Measurements from ENCODE around the gene FPR1. TPM values are rescaled to one million over a fixed set of nuclear protein-coding genes. Genes with fewer than 3 reads are reported as not detected.
A peak's percentile ranks its signal among the peaks of the same experiment; 100 is the strongest.
"Not testable (repeated sequence)": the region's sequence is repeated elsewhere in the genome, so short reads cannot be mapped to it uniquely, and the experiment has no call there.

Gene FPR1
- total RNA-seq, 2 donors from 2014 or later: 4.4 to 22.7 TPM

GRCh38 chr19:51739466-51740213 lies 12.0 kb downstream of the FPR1 start:
- no peak overlapping the region for H3K27ac ChIP-seq

GRCh38 chr19:51738523-51738922 lies 13.2 kb downstream of the FPR1 start:
- not testable (repeated sequence) for H3K4me3 ChIP-seq; H3K27ac ChIP-seq; H3K36me3 ChIP-seq; H3K4me1 ChIP-seq; H3K9me3 ChIP-seq; DNase-seq (ENCODE audit: low spot score); H3K27me3 ChIP-seq

More at GRCh38 chr19:51739466-51740213, 12.0 kb downstream of the FPR1 start:
- no peak for DNase-seq (ENCODE audit: low spot score)
- no peak for TF ChIP-seq CTCF (IDR thresholded peaks at IDR 0.05)
- Histone ChIP-seq H3K27me3 (no peaks in the 10 kb centered on the region), H3K9me3 (no peaks in the 10 kb centered on the region), H3K4me1 (no peaks in the 10 kb centered on the region), H3K4me3 (no peak overlapping the region), H3K36me3 (no peaks in the 10 kb centered on the region)

- Histone ChIP-seq H3K27me3 (no peaks in the 10 kb centered on the region), H3K36me3 (no peaks in the 10 kb centered on the region), H3K4me3 (no peak overlapping the region), H3K9me3 (no peaks in the 10 kb centered on the region), H3K27ac (no peak overlapping the region), H3K4me1 (no peaks in the 10 kb centered on the region)
- no peak for TF ChIP-seq CTCF (IDR thresholded peaks at IDR 0.05)
- DNase-seq (ENCODE audit: low spot score): no peak
Observed at GRCh38 chr19:51737924-51738323, 13.8 kb downstream of the FPR1 start.

GRCh38 chr19:51737389-51737788 lies 14.3 kb downstream of the FPR1 start:
- Histone ChIP-seq H3K27ac (no peak overlapping the region), H3K9me3 (no peaks in the 10 kb centered on the region), H3K27me3 (no peaks in the 10 kb centered on the region), H3K4me3 (no peak overlapping the region), H3K36me3 (no peaks in the 10 kb centered on the region), H3K4me1 (no peaks in the 10 kb centered on the region)
- TF ChIP-seq CTCF (IDR thresholded peaks at IDR 0.05): no peak
- DNase-seq (ENCODE audit: low spot score): no peak

GRCh38 chr19:51735759-51736449 lies 15.8 kb downstream of the FPR1 start:
- Histone ChIP-seq H3K27ac (no peak overlapping the region), H3K4me1 (no peaks in the 10 kb centered on the region), H3K36me3 (no peaks in the 10 kb centered on the region), H3K9me3 (no peaks in the 10 kb centered on the region), H3K4me3 (no peak overlapping the region), H3K27me3 (no peaks in the 10 kb centered on the region)
- TF ChIP-seq CTCF (IDR thresholded peaks at IDR 0.05): no peak
- peak; percentile 81 for DNase-seq (ENCODE audit: low spot score)

GRCh38 chr19:51733742-51734522 lies 17.7 kb downstream of the FPR1 start:
- H3K27ac ChIP-seq: no peak overlapping the region
- no peaks in the 10 kb centered on the region for H3K4me1 ChIP-seq
- DNase-seq (ENCODE audit: low spot score): no peak
- no peaks in the 10 kb centered on the region for H3K9me3 ChIP-seq
- TF ChIP-seq CTCF (IDR thresholded peaks at IDR 0.05): no peak
- H3K27me3 ChIP-seq: no peaks in the 10 kb centered on the region
- no peak overlapping the region for H3K4me3 ChIP-seq
- no peaks in the 10 kb centered on the region for H3K36me3 ChIP-seq

Measured in right atrium auricular region (tissue), 2 donors.